ENCODE measurements around the gene TRPV5. TPM values are rescaled to one million over a fixed set of nuclear protein-coding genes. Genes with fewer than 3 reads are reported as not detected.

The TRPV5 gene
- total RNA-seq, 1 donor from 2014 or later, result not detected

DNA sequence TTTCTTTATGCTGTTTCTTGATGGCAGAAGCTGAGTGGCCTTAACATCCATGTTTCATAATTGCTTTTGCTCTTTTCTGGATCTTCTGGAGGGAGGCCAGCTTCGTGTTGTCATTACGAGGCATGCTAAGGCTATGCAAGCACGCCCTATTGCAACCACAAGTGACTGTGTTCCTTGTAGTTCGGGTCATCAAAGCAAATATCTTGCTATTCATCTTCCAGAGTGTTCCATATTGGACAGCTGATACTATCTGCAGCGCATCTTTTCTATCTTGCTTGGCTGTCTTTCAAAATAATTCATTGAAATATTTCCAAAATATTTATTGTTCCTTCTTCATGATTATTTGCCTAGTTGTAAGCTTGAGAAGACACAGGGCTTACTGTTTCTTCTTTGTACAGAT lies 73.7 kb downstream of the TRPV5 start:
- TF ChIP-seq, protein P1, sequence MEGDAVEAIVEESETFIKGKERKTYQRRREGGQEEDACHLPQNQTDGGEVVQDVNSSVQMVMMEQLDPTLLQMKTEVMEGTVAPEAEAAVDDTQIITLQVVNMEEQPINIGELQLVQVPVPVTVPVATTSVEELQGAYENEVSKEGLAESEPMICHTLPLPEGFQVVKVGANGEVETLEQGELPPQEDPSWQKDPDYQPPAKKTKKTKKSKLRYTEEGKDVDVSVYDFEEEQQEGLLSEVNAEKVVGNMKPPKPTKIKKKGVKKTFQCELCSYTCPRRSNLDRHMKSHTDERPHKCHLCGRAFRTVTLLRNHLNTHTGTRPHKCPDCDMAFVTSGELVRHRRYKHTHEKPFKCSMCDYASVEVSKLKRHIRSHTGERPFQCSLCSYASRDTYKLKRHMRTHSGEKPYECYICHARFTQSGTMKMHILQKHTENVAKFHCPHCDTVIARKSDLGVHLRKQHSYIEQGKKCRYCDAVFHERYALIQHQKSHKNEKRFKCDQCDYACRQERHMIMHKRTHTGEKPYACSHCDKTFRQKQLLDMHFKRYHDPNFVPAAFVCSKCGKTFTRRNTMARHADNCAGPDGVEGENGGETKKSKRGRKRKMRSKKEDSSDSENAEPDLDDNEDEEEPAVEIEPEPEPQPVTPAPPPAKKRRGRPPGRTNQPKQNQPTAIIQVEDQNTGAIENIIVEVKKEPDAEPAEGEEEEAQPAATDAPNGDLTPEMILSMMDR (conservative IDR thresholded peaks at IDR 0.05; ENCODE audit: low read depth, low read length), result no peak
- no peak for DNase-seq (ENCODE audit: low read depth)
- H3K4me3 ChIP-seq (ENCODE audit: low read depth, low read length), result no peak overlapping the region

DNA sequence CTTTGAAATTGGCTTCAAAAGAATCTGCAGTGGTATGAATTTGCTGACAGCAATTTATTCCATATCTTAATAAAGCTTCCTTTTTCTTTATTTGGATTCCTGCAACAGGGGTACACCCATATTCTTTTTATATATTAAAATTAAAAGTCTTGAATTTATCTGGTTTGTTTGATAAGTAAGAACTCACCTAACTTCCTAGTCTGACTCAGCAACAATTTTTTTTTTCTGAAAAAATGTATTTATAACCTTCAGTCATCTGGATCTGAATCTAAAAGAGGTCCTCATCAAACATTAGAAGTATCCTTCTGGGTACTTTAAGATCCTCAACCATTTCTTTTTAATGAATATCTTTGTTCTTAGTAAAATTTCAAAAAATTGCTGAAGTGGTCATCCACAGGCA lies 74.1 kb downstream of the TRPV5 start:
- no peak for DNase-seq (ENCODE audit: low read depth)
- TF ChIP-seq, protein P1 (conservative IDR thresholded peaks at IDR 0.05; ENCODE audit: low read depth, low read length), result no peak
- H3K4me3 ChIP-seq (ENCODE audit: low read depth, low read length), result no peak overlapping the region

Other genes starting within 250 kb of the TRPV5 start
- 0.87 TPM in 1 of 2 replicates, not detected in the other for gene PRSS1, start 184.3 kb downstream of the TRPV5 start, total RNA-seq
- 0.43 TPM in 1 of 2 replicates, not detected in the other for gene PRSS2, start 162.8 kb downstream of the TRPV5 start, total RNA-seq
- 0.75 and 3.3 TPM in 2 replicates for gene EPHB6, start 78.7 kb downstream of the TRPV5 start, total RNA-seq
- 0.06 and 0.29 TPM in 2 replicates for gene TRPV6, start 48.0 kb downstream of the TRPV5 start, total RNA-seq
- gene LLCFC1, start 5.7 kb upstream of the TRPV5 start, total RNA-seq, result not detected in 2 replicates
- gene KEL, start 28.6 kb upstream of the TRPV5 start, total RNA-seq, result 0.12 TPM in 1 of 2 replicates, not detected in the other
- gene OR9A2, start 93.4 kb upstream of the TRPV5 start, total RNA-seq, result 0.17 TPM in 1 of 2 replicates, not detected in the other
- gene OR6V1, start 118.6 kb upstream of the TRPV5 start, total RNA-seq, result not detected in 2 replicates
- gene PIP, start 198.3 kb upstream of the TRPV5 start, total RNA-seq, result not detected in 2 replicates
- gene TAS2R39, start 249.7 kb upstream of the TRPV5 start, total RNA-seq, result not detected in 2 replicates